GM12801 (cell line): ENCODE results near the gene MYLIP.

Experiments used
- TF ChIP-seq, protein P1 (sequence below): IDR thresholded peaks from one replicate; pipeline ENCODE4 v1.5.1; 2011; ENCODE audit warnings: control low read depth; ENCODE audit not compliant: insufficient read length; ENCODE audit errors: extremely low read depth

MYLIP gene

DNA sequence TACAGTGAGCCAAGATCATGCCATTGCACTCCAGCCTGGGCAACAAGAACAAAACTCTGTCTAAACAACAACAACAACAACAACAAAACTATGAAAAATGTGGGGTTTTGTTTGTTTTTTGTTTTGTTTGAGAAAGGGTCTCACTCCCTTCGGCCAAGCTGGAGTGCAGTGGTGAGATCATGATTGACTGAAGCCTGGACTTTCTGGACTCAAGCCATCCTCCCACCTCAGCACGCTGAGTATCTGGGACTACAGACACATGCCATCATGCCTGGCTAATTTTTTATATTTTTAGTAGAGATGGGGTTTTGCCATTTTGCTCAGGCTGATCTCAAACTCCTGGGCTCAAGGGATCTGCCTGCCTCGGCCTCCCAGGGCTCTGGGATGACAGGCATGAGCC, 2.8 kb upstream of the MYLIP start:
- TF ChIP-seq, protein P1, sequence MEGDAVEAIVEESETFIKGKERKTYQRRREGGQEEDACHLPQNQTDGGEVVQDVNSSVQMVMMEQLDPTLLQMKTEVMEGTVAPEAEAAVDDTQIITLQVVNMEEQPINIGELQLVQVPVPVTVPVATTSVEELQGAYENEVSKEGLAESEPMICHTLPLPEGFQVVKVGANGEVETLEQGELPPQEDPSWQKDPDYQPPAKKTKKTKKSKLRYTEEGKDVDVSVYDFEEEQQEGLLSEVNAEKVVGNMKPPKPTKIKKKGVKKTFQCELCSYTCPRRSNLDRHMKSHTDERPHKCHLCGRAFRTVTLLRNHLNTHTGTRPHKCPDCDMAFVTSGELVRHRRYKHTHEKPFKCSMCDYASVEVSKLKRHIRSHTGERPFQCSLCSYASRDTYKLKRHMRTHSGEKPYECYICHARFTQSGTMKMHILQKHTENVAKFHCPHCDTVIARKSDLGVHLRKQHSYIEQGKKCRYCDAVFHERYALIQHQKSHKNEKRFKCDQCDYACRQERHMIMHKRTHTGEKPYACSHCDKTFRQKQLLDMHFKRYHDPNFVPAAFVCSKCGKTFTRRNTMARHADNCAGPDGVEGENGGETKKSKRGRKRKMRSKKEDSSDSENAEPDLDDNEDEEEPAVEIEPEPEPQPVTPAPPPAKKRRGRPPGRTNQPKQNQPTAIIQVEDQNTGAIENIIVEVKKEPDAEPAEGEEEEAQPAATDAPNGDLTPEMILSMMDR: no peak

- TF ChIP-seq, protein P1: no peak
These were observed 2.0 kb upstream of the MYLIP start for GRCh38 chr6:16126861-16127260.

- TF ChIP-seq, protein P1: no peak
These were observed 1.4 kb upstream of the MYLIP start for GRCh38 chr6:16127471-16127870.

DNA sequence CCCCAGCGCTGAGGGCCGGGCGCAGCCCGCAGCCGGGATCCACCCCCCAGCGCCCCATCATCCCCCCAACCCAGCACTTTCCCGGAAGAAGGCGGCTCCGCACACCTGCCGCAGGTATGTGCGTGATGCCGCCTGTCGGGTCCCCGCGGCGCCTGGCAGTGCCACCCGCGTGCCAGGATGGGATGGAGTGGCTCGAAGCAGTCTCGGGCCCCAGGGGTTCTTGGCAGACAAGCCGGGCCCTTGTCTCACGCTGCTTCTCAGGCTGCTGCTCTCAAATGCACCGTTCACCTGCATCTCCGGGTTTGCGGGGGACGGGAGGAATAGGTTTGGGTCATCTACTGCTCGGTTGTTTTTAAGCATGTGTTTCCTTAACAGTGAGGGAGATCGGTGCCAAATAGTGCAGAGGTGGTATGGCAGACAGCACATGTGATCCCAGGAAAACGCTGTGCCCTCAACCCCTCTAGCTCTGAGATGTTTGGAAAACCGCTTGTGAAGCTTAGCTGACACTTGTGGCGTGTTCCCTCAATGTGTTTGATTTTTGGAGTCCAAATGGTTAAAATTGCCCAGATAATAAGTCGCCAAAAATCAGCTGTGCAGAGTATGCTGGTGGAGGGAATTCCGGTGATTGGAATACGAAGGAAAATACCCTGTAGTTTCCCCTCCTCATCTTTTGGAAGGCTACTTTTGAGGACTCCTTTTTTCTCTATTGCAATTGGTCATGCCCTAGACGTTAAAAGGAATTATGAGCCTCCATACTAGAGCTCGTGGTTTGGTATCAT, 926 bp downstream of the MYLIP start:
- TF ChIP-seq, protein P1: no peak

- TF ChIP-seq, protein P1: no peak
These were observed 1.6 kb downstream of the MYLIP start for GRCh38 chr6:16130437-16130891.

DNA sequence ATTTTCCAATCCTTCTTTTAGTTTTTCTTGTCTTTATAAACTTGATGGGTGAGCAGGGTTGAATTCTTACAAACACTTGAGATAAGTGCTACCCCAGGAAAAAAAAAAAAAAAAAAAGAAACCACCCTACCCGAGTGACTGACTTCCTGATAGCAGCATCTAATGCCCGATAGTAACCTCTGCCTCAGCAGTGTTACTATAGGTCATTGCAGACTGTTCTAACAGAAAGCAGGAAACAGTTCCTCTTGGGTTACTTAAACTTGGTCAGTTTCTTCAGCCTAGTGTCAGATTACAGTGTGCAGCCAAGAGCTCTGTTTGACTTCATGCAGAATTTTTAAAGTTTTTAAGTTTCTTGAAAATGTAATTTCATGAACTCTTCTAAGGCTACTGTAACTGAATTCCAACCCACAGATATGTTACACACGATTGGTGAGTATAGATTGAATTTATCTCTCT, 2.1 kb downstream of the MYLIP start:
- TF ChIP-seq, protein P1: no peak

- TF ChIP-seq, protein P1: no peak
These were observed 4.0 kb downstream of the MYLIP start for GRCh38 chr6:16132909-16133308.
